WERI-Rb-1 (cell line): Measurements from ENCODE around the gene ZMIZ2.

Source experiments
- DNase-seq: peaks from one replicate; pipeline ENCODE4 v3.0.0-alpha.2; 2020
- H3K27ac ChIP-seq: fragments of 250-450 bp; sonication (Bioruptor Pico); 2 replicates; pipeline ENCODE4 v1.5.1; 2020; ENCODE audit warnings: mild to moderate bottlenecking, moderate library complexity
- H3K27me3 ChIP-seq: fragments of 250-450 bp; sonication (Bioruptor Pico); 2 replicates; pipeline ENCODE4 v1.5.1; 2021; ENCODE audit warnings: mild to moderate bottlenecking, low read depth, moderate library complexity; ENCODE audit not compliant: insufficient read depth, severe bottlenecking
- H3K36me3 ChIP-seq: fragments of 250-450 bp; sonication (Bioruptor Pico); 2 replicates; pipeline ENCODE4 v1.5.1; 2020; ENCODE audit warnings: mild to moderate bottlenecking, moderate library complexity
- H3K4me3 ChIP-seq: 2 replicates; pipeline ENCODE4 v1.5.1; 2011; ENCODE audit warnings: low read depth, mild to moderate bottlenecking, control low read depth, low read length
- H3K9me3 ChIP-seq: fragments of 250-450 bp; sonication (Bioruptor Pico); 2 replicates; pipeline ENCODE4 v1.5.1; 2021; ENCODE audit warnings: mild to moderate bottlenecking, moderate library complexity; ENCODE audit not compliant: severe bottlenecking
- TF ChIP-seq, protein P1 (sequence below): IDR thresholded peaks from 2 replicates; pipeline ENCODE4 v1.5.1; 2011; ENCODE audit warnings: low read depth, mild to moderate bottlenecking, control low read depth, inconsistent platforms, low read length

ZMIZ2 gene

DNA sequence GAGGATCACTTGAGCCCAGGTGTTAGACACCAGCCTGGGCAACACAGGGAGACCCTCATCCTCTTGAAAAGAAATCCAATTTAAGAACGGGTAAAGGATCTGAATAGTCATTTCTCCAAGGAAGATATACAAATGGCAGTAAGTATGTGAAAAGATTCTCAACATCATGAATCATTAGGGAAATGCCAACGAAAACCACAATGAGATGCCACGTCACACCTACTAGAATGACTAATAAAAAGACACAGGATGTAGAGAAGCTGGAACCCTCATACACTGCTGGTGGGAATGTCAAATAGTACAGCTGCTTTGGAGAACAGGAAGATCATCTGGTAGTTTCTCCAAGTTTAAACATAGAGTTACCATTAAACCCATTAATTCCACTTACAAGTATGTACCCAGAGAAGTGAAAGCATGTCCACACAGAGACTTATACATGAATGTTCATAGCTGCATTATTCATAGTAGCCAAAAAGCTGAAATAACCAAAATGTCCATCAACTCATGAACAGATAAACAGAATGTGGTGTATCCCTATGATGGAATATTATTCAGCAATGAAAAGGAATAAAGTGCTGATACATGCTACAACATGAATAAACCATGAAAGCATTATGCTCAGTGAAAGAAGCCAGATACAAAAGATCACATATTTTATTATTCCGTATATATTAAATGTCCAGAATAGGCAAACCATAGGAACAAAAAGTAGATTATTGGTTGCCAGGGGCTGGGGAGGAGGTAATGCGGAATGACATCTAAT lies 13.1 kb upstream of the ZMIZ2 start:
- H3K27ac ChIP-seq, result no peak overlapping the region
- no peak overlapping the region for H3K4me3 ChIP-seq
- H3K36me3 ChIP-seq, result no peaks in the 10 kb centered on the region
- no peaks in the 10 kb centered on the region for H3K27me3 ChIP-seq
- no peaks in the 10 kb centered on the region for H3K9me3 ChIP-seq
- TF ChIP-seq, protein P1, sequence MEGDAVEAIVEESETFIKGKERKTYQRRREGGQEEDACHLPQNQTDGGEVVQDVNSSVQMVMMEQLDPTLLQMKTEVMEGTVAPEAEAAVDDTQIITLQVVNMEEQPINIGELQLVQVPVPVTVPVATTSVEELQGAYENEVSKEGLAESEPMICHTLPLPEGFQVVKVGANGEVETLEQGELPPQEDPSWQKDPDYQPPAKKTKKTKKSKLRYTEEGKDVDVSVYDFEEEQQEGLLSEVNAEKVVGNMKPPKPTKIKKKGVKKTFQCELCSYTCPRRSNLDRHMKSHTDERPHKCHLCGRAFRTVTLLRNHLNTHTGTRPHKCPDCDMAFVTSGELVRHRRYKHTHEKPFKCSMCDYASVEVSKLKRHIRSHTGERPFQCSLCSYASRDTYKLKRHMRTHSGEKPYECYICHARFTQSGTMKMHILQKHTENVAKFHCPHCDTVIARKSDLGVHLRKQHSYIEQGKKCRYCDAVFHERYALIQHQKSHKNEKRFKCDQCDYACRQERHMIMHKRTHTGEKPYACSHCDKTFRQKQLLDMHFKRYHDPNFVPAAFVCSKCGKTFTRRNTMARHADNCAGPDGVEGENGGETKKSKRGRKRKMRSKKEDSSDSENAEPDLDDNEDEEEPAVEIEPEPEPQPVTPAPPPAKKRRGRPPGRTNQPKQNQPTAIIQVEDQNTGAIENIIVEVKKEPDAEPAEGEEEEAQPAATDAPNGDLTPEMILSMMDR, result no peak
- DNase-seq, result no peak

GRCh38 chr7:44736896-44737295 lies 11.8 kb upstream of the ZMIZ2 start:
- DNase-seq, result no peak
- H3K36me3 ChIP-seq, result no peaks in the 10 kb centered on the region
- H3K27ac ChIP-seq, result no peak overlapping the region
- H3K27me3 ChIP-seq, result no peaks in the 10 kb centered on the region
- no peaks in the 10 kb centered on the region for H3K9me3 ChIP-seq
- H3K4me3 ChIP-seq, result no peak overlapping the region
- TF ChIP-seq, protein P1, result no peak

GRCh38 chr7:44738051-44738723 lies 10.5 kb upstream of the ZMIZ2 start:
- H3K27me3 ChIP-seq, result no peaks in the 10 kb centered on the region
- TF ChIP-seq, protein P1, result no peak
- DNase-seq, result no peak
- no peaks in the 10 kb centered on the region for H3K9me3 ChIP-seq
- H3K27ac ChIP-seq, result no peak overlapping the region
- no peaks in the 10 kb centered on the region for H3K36me3 ChIP-seq
- H3K4me3 ChIP-seq, result no peak overlapping the region

GRCh38 chr7:44738876-44739665 lies 9.6 kb upstream of the ZMIZ2 start:
- Histone ChIP-seq H3K27me3 (no peaks in the 10 kb centered on the region), H3K36me3 (no peaks in the 10 kb centered on the region), H3K4me3 (no peak overlapping the region), H3K9me3 (no peaks in the 10 kb centered on the region), H3K27ac (no peak overlapping the region)
- no peak for DNase-seq
- TF ChIP-seq, protein P1, result no peak

DNA sequence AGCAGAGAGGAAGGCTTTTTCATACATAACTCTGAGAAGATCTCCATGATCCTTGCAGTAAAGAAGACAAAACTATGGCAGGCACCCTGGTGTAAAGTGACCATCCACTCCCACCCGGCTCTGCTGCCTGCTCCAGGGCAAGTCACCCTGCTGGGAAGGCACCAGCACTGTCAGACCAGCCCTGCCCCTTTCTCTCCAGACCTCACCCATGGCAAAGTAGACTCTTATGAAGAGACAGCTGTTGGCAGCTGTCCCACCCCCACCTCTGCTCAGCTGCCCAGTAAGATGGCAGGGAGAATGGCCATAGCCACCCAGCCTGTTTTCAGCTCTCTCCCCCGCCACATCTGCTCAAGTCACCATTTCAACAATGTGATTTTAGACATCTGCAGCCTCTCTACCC lies 8.6 kb upstream of the ZMIZ2 start:
- TF ChIP-seq, protein P1, result no peak
- Histone ChIP-seq H3K9me3 (no peaks in the 10 kb centered on the region), H3K27me3 (no peaks in the 10 kb centered on the region), H3K4me3 (no peak overlapping the region), H3K36me3 (no peaks in the 10 kb centered on the region), H3K27ac (no peak overlapping the region)
- no peak for DNase-seq
